Measurements from ENCODE around the gene GRIA2. TPM values are rescaled to one million over a fixed set of nuclear protein-coding genes. Genes with fewer than 3 reads are reported as not detected.

GRIA2 gene
- polyA plus RNA-seq, 3 donors = not detected

- H3K4me1 ChIP-seq (ENCODE audit: control insufficient read depth in 1 of 2, insufficient read depth in 2 of 2, low read length in 2 of 2) = no peaks in the 10 kb centered on the region
- Mint-ChIP-seq H3K4me3 (no peak overlapping the region), H3K27ac (no peak overlapping the region), H3K27me3 (ENCODE audit: low read depth in 3 of 3) (peaks cover 0 to 3% (median 0%) of the 10 kb centered on the region in 3 donors), H3K4me1 (no peaks in the 10 kb centered on the region), H3K36me3 (no peaks in the 10 kb centered on the region), H3K9me3 (peaks cover 0 to 2% (median 0%) of the 10 kb centered on the region in 7 donors)
- H3K9me3 ChIP-seq (replicated peaks in 1 of 2; ENCODE audit: control insufficient read depth in 1 of 2, insufficient read depth in 1 of 2, low read length in 2 of 2) = no peaks in the 10 kb centered on the region
- no CpG with 5 or more reads among the region's 2 CpGs for WGBS (ENCODE audit: insufficient coverage)
- intact Hi-C loops (cut with micrococcal nuclease) = no loop called here
- no peaks in the 10 kb centered on the region for H3K79me2 ChIP-seq (ENCODE audit: insufficient read depth, low read length)
- H3K4me2 ChIP-seq (replicated peaks; ENCODE audit: extremely low read depth, low read length, poor library complexity, severe bottlenecking) = no peak overlapping the region
- H3K27me3 ChIP-seq (ENCODE audit: control insufficient read depth in 2 of 2, insufficient read depth in 2 of 2, low read length in 2 of 2) = no peaks in the 10 kb centered on the region
- no peak overlapping the region for H3K27ac ChIP-seq (ENCODE audit: low read depth in 1 of 2, low read length in 2 of 2)
- H2AFZ ChIP-seq (ENCODE audit: insufficient read depth, low read depth, low read length, poor library complexity, severe bottlenecking) = no peak overlapping the region
- no peaks in the 10 kb centered on the region for H4K20me1 ChIP-seq (ENCODE audit: insufficient read depth, low read length)
- H3K9ac ChIP-seq (ENCODE audit: insufficient read depth, low read length, poor library complexity, severe bottlenecking) = no peak overlapping the region
- TF ChIP-seq, protein P1, sequence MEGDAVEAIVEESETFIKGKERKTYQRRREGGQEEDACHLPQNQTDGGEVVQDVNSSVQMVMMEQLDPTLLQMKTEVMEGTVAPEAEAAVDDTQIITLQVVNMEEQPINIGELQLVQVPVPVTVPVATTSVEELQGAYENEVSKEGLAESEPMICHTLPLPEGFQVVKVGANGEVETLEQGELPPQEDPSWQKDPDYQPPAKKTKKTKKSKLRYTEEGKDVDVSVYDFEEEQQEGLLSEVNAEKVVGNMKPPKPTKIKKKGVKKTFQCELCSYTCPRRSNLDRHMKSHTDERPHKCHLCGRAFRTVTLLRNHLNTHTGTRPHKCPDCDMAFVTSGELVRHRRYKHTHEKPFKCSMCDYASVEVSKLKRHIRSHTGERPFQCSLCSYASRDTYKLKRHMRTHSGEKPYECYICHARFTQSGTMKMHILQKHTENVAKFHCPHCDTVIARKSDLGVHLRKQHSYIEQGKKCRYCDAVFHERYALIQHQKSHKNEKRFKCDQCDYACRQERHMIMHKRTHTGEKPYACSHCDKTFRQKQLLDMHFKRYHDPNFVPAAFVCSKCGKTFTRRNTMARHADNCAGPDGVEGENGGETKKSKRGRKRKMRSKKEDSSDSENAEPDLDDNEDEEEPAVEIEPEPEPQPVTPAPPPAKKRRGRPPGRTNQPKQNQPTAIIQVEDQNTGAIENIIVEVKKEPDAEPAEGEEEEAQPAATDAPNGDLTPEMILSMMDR (IDR thresholded peaks at IDR 0.05) = no peak
- H3K4me3 ChIP-seq (replicated peaks in 1 of 3; ENCODE audit: low read depth in 2 of 3, low read length in 3 of 3) = no peak overlapping the region
- DNase-seq = no peak
- no peaks in the 10 kb centered on the region for H3K36me3 ChIP-seq (replicated peaks in 1 of 2; ENCODE audit: control insufficient read depth in 1 of 2, insufficient read depth in 2 of 2, low read length in 2 of 2)
Measured at GRCh38 chr4:157195374-157195773, 25.2 kb upstream of the GRIA2 start.

GRCh38 chr4:157196046-157196445 is 24.5 kb upstream of the GRIA2 start:
- H3K9me3 ChIP-seq (replicated peaks in 1 of 2; ENCODE audit: control insufficient read depth in 1 of 2, insufficient read depth in 1 of 2, low read length in 2 of 2) = no peaks in the 10 kb centered on the region
- no peak overlapping the region for H3K4me2 ChIP-seq (replicated peaks; ENCODE audit: extremely low read depth, low read length, poor library complexity, severe bottlenecking)
- no peak for DNase-seq
- Mint-ChIP-seq H3K4me3 (no peak overlapping the region), H3K36me3 (no peaks in the 10 kb centered on the region), H3K27ac (no peak overlapping the region), H3K27me3 (ENCODE audit: low read depth in 3 of 3) (peaks cover 0 to 3% (median 1%) of the 10 kb centered on the region in 3 donors), H3K4me1 (no peaks in the 10 kb centered on the region), H3K9me3 (peaks cover 0 to 2% (median 0%) of the 10 kb centered on the region in 7 donors)
- no peak overlapping the region for H2AFZ ChIP-seq (ENCODE audit: insufficient read depth, low read depth, low read length, poor library complexity, severe bottlenecking)
- intact Hi-C loops (cut with micrococcal nuclease) = no loop called here
- TF ChIP-seq, protein P1 (IDR thresholded peaks at IDR 0.05) = no peak
- no peaks in the 10 kb centered on the region for H3K79me2 ChIP-seq (ENCODE audit: insufficient read depth, low read length)
- H3K9ac ChIP-seq (ENCODE audit: insufficient read depth, low read length, poor library complexity, severe bottlenecking) = no peak overlapping the region
- WGBS (ENCODE audit: insufficient coverage) = 90% methylated on average over 1 of the region's 1 CpG
- H3K27ac ChIP-seq (ENCODE audit: low read depth in 1 of 2, low read length in 2 of 2) = no peak overlapping the region
- no peaks in the 10 kb centered on the region for H3K4me1 ChIP-seq (ENCODE audit: control insufficient read depth in 1 of 2, insufficient read depth in 2 of 2, low read length in 2 of 2)
- H3K27me3 ChIP-seq (ENCODE audit: control insufficient read depth in 2 of 2, insufficient read depth in 2 of 2, low read length in 2 of 2) = no peaks in the 10 kb centered on the region
- H3K36me3 ChIP-seq (replicated peaks in 1 of 2; ENCODE audit: control insufficient read depth in 1 of 2, insufficient read depth in 2 of 2, low read length in 2 of 2) = no peaks in the 10 kb centered on the region
- no peak overlapping the region for H3K4me3 ChIP-seq (replicated peaks in 1 of 3; ENCODE audit: low read depth in 2 of 3, low read length in 3 of 3)
- no peaks in the 10 kb centered on the region for H4K20me1 ChIP-seq (ENCODE audit: insufficient read depth, low read length)
